T-cell (primary cell): ENCODE data around the gene P2RX1. TPM values are rescaled to one million over a fixed set of nuclear protein-coding genes. Genes with fewer than 3 reads are reported as not detected.

Experiments used
- total RNA-seq, 35 experiments: library from RNA in 6 of 35; stranded (reverse) in 6 of 35; fragments of 120-200 nt in 1 of 35; gene quantifications; one replicate each; pipeline versions ENCODE4 v1.2.1 to v1.2.4 and lab custom pipeline; 2013 to 2026

The P2RX1 gene
- total RNA-seq, 5 donors from 2014 or later (not counting 1 experiment from before 2014, with no cell fraction given), result 0.95 to 3.3 (median 1.2) TPM

Other genes starting within 250 kb of the P2RX1 start
- 10 to 100 TPM in 3 of 5 donors, 1 to 10 TPM in 2; 9.1 to 15.3 (median 14.6) TPM for gene TAX1BP3, start 247.9 kb downstream of the P2RX1 start, total RNA-seq
- gene EMC6, start 247.7 kb downstream of the P2RX1 start, total RNA-seq, result 10 to 100 TPM; 22.4 to 36.2 (median 33.6) TPM
- 10 to 100 TPM; 19.6 to 35.6 (median 29.9) TPM for gene P2RX5, start 220.3 kb downstream of the P2RX1 start, total RNA-seq
- gene HASPIN, start 192.6 kb downstream of the P2RX1 start, total RNA-seq, result 1 to 10 TPM in 1 of 5 donors, under 1 TPM in 4; 0.33 to 1.0 (median 0.68) TPM
- gene ITGAE, start 115.3 kb downstream of the P2RX1 start, total RNA-seq, result 10 to 100 TPM; 13.0 to 40.0 (median 25.2) TPM
- gene NCBP3, start 70.2 kb downstream of the P2RX1 start, total RNA-seq, result 10 to 100 TPM; 35.6 to 55.5 (median 46.7) TPM
- 10 to 100 TPM in 1 of 5 donors, 1 to 10 TPM in 4; 5.3 to 11.0 (median 6.0) TPM for gene CAMKK1, start 23.4 kb downstream of the P2RX1 start, total RNA-seq
- gene ATP2A3, start 48.0 kb upstream of the P2RX1 start, total RNA-seq, result 100 to 1,000 TPM; 228 to 303 (median 248) TPM
- gene ZZEF1, start 226.6 kb upstream of the P2RX1 start, total RNA-seq, result 100 to 1,000 TPM in 1 of 5 donors, 10 to 100 TPM in 4; 84.4 to 107 (median 89.6) TPM
- gene CYB5D2, start 226.7 kb upstream of the P2RX1 start, total RNA-seq, result 10 to 100 TPM in 3 of 5 donors, 1 to 10 TPM in 2; 6.8 to 16.3 (median 10.1) TPM